Ovary (tissue), 9 donors: ENCODE results near the gene SLC35A3. TPM values are rescaled to one million over a fixed set of nuclear protein-coding genes. Genes with fewer than 3 reads are reported as not detected.
"Not testable (repeated sequence)": the region's sequence is repeated elsewhere in the genome, so short reads cannot be mapped to it uniquely, and the experiment has no call there.

Experiments used
- DNase-seq, 5 donors: peaks; one replicate each; pipeline ENCODE4 v3.0.0-alpha.2; 2019 to 2020
- H3K27ac ChIP-seq, 2 donors: fragments of 200-600 bp; one replicate each; pipeline versions ENCODE4 v1.5.1 to v1.8.0; 2019 to 2022
- H3K27me3 ChIP-seq: fragments of 200-600 bp; one replicate; pipeline ENCODE4 v1.8.0; 2022
- H3K36me3 ChIP-seq: fragments of 200-600 bp; sonication (generic); one replicate; pipeline ENCODE4 v1.5.1; 2019
- H3K4me1 ChIP-seq: one replicate; pipeline ENCODE4 v1.8.1; 2013; ENCODE audit warnings: mild to moderate bottlenecking, moderate library complexity; ENCODE audit not compliant: insufficient read depth
- H3K4me3 ChIP-seq: fragments of 200-600 bp; sonication (generic); one replicate; pipeline ENCODE4 v1.5.1; 2017
- H3K9me3 ChIP-seq, 2 donors: fragments of 200-600 bp in 1 of 2; sonication (generic) in 1 of 2; one replicate each; pipeline versions ENCODE4 v1.5.1 to v1.8.1; 2013 to 2019; ENCODE audit warnings: mild to moderate bottlenecking in 1 of 2, moderate library complexity in 1 of 2
- EP300 ChIP-seq: sonication (generic); formaldehyde crosslinking; IDR thresholded peaks from one replicate; pipeline ENCODE4 v1.6.1; 2017; ENCODE audit warnings: antibody characterized with exemption
- POLR2A ChIP-seq: fragments of 450-650 bp; IDR thresholded peaks from one replicate; pipeline ENCODE4 v1.6.1; 2017; ENCODE audit warnings: antibody characterized with exemption, mild to moderate bottlenecking, moderate library complexity
- WGBS, 3 donors: extraction: QIAGEN DNeasy Blood & Tissue Kit in 1 of 3; methylation state at CpG; one replicate each; pipeline versions ENCODE4 v1.1.5 to v1.1.7; 2013 to 2017; 5-methylcytosine and 5-hydroxymethylcytosine counted together
- intact Hi-C, 4 donors: fragments of 100-400 bp; cut with DNase I; formaldehyde crosslinking; loops; one replicate each; pipeline versions ENCODE4 v1.11.0 to v1.15.1; 2022 to 2023
- polyA plus RNA-seq, 2 donors: library from polyadenylated mRNA; stranded (reverse); fragments of 200-250 nt in 1 of 2; fragments of 350-450 nt in 1 of 2; fragmentation: Illumina TruSeq in 1 of 2; extraction: RNeasy Lipid Tissue Mini Kit (QIAGEN cat#74804) in 1 of 2; gene quantifications; one replicate each; pipeline ENCODE4 v1.2.3, GENCODE V29; 2013 to 2014
- total RNA-seq, 7 donors: library from RNA; depleted of rRNA in 2 of 7; stranded (reverse); fragments of >200 nt in 2 of 7; fragmentation: NEBNext Ultra II Directional in 3 of 7; extraction: Animal tissue kit (Norgen Biotek cat#: 25700) in 3 of 7; gene quantifications; one replicate each; pipeline versions ENCODE4 v1.1.0 to v1.2.4, GENCODE V29; 2016 to 2023
- TF ChIP-seq, protein P1 (sequence below), 3 donors: fragments of 450-650 bp in 2 of 3; fragments of 200-600 bp in 1 of 3; IDR thresholded peaks; one replicate each; pipeline versions ENCODE4 v1.5.1 to v1.8.0; 2016 to 2022; ENCODE audit warnings: antibody characterized with exemption in 3 of 3, mild to moderate bottlenecking in 1 of 3
- donor health status: DM: no; HTN: no; CAD: no; lungs with moderate emphysema.
- donor health status: DM: no; HTN: no; CAD: no.
- donor health status: Bipolar disorder and iron deficiency.
- donor health status: DM: yes; HTN: yes; CAD: no.
- donor health status: DM: no; HTN: no; CAD: no.
- donor health status: DM: yes; HTN: yes; CAD: no.

SLC35A3 gene
- total and polyA plus RNA-seq, 9 donors: 7.7 to 22.8 (median 14.3) TPM

DNA sequence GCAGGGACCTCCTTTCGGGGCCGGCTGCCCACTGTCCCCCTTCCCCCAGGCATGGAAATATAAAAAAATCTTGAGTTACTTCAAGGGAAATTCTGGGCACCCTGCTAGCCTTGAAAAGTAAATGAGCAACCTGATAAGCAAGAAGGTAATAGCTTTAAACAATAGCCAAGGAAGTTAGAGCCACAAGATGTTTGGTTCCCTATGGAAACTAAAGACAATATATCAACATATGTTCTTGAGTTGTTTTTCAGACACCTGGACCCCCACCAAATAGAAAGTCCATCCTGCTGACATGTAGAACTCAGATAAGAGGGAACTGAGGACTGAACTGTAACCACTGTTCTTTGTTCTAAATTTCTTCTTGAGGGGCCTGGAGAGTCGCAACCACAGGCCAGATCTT lies 19.3 kb upstream of the SLC35A3 start:
- TF ChIP-seq EP300 (no peak), POLR2A (no peak)
- TF ChIP-seq, protein P1, sequence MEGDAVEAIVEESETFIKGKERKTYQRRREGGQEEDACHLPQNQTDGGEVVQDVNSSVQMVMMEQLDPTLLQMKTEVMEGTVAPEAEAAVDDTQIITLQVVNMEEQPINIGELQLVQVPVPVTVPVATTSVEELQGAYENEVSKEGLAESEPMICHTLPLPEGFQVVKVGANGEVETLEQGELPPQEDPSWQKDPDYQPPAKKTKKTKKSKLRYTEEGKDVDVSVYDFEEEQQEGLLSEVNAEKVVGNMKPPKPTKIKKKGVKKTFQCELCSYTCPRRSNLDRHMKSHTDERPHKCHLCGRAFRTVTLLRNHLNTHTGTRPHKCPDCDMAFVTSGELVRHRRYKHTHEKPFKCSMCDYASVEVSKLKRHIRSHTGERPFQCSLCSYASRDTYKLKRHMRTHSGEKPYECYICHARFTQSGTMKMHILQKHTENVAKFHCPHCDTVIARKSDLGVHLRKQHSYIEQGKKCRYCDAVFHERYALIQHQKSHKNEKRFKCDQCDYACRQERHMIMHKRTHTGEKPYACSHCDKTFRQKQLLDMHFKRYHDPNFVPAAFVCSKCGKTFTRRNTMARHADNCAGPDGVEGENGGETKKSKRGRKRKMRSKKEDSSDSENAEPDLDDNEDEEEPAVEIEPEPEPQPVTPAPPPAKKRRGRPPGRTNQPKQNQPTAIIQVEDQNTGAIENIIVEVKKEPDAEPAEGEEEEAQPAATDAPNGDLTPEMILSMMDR (IDR thresholded peaks at IDR 0.05): no peak
- H3K27me3 ChIP-seq: no peaks in the 10 kb centered on the region
- H3K4me1 ChIP-seq: no peaks in the 10 kb centered on the region
- H3K4me3 ChIP-seq: no peak overlapping the region
- H3K9me3 ChIP-seq: no peaks in the 10 kb centered on the region
- H3K36me3 ChIP-seq: no peaks in the 10 kb centered on the region
- no peak overlapping the region for H3K27ac ChIP-seq
- DNase-seq: no peak
- intact Hi-C loops: no loop called here
- 74 to 89% (median 77%) methylated on average over 3 of the region's 3 CpGs for WGBS, 3 donors

DNA sequence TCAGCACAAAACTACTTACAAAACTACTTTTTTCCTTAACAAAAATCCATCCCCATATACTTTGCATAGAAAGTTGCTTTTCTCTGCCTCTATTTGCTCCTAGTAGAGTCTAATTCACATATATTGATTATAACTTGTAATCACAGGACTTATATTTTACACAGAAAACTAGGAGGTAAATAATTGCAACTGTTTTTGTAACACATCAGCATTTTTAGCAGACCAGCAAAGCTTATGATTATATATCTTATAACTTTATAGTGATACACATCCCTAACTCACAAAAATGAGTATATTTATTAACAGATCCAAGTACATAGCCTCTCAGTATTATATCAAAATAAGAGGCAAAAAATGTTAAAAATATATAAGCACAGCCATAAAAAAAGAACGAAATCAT lies 17.3 kb upstream of the SLC35A3 start:
- Histone ChIP-seq H3K4me1 (no peaks in the 10 kb centered on the region), H3K27ac (no peak overlapping the region), H3K4me3 (no peak overlapping the region), H3K9me3 (no peaks in the 10 kb centered on the region), H3K36me3 (no peaks in the 10 kb centered on the region), H3K27me3 (no peaks in the 10 kb centered on the region)
- WGBS, 3 donors: 63 to 75% (median 72%) methylated on average over 1 of the region's 1 CpG
- DNase-seq: no peak
- intact Hi-C loops: no loop called here
- TF ChIP-seq, protein P1 (IDR thresholded peaks at IDR 0.05): no peak
- TF ChIP-seq POLR2A (no peak), EP300 (no peak)

- Histone ChIP-seq H3K27ac (no peak overlapping the region), H3K4me3 (no peak overlapping the region), H3K4me1 (no peaks in the 10 kb centered on the region), H3K36me3 (no peaks in the 10 kb centered on the region), H3K9me3 (no peaks in the 10 kb centered on the region), H3K27me3 (no peaks in the 10 kb centered on the region)
- TF ChIP-seq POLR2A: no peak
- TF ChIP-seq, protein P1 (IDR thresholded peaks at IDR 0.05): no peak
- TF ChIP-seq EP300: no peak
- intact Hi-C loops: no loop called here
- 80 to 89% (median 83%) methylated on average over 3 of the region's 3 CpGs for WGBS, 3 donors
- DNase-seq: no peak
Observed at GRCh38 chr1:99955375-99955774, 14.4 kb upstream of the SLC35A3 start.

GRCh38 chr1:99956755-99957154 lies 13.0 kb upstream of the SLC35A3 start:
- no peak overlapping the region for H3K27ac ChIP-seq
- H3K9me3 ChIP-seq: no peaks in the 10 kb centered on the region
- no peak overlapping the region for H3K4me3 ChIP-seq
- intact Hi-C loops: no loop called here
- TF ChIP-seq EP300 (no peak), POLR2A (no peak)
- TF ChIP-seq, protein P1 (IDR thresholded peaks at IDR 0.05): no peak
- 2 to 7% (median 3%) methylated on average over 2 of the region's 2 CpGs for WGBS, 3 donors
- no peak for DNase-seq
- no peaks in the 10 kb centered on the region for H3K27me3 ChIP-seq
- H3K4me1 ChIP-seq: no peaks in the 10 kb centered on the region
- H3K36me3 ChIP-seq: no peaks in the 10 kb centered on the region

DNA sequence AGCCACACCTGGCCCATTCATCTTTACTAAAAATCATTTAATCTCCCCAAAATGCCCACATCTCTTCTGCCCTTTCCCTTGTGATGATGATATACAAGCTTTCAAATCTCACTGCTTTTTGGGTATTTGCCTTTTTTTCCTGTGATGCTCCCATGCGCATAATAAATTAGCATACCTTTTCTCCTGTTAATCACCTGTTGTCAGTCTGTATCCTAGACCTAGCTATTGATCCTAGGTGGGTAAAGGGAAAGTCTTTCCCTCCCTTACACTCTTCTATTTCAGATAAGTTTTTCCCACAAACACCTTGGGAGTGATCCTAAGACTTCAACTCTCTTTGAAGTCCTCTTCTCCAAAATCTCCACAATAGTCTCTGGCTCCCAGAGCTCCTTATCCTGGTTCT lies 12.0 kb upstream of the SLC35A3 start:
- DNase-seq: no peak
- no peak overlapping the region for H3K4me3 ChIP-seq
- H3K4me1 ChIP-seq: no peaks in the 10 kb centered on the region
- no peaks in the 10 kb centered on the region for H3K27me3 ChIP-seq
- WGBS, 3 donors: 86 to 98% (median 94%) methylated on average over 1 of the region's 1 CpG
- intact Hi-C loops: no loop called here
- TF ChIP-seq EP300: no peak
- TF ChIP-seq, protein P1 (IDR thresholded peaks at IDR 0.05): no peak
- no peak for TF ChIP-seq POLR2A
- no peak overlapping the region for H3K27ac ChIP-seq
- no peaks in the 10 kb centered on the region for H3K36me3 ChIP-seq
- H3K9me3 ChIP-seq: no peaks in the 10 kb centered on the region

- H3K36me3 ChIP-seq, H3K27me3 ChIP-seq, H3K4me3 ChIP-seq, intact Hi-C loops, H3K9me3 ChIP-seq, DNase-seq, H3K4me1 ChIP-seq, H3K27ac ChIP-seq: not testable (repeated sequence)
- 17 to 36% (median 17%) methylated on average over 7 of the region's 7 CpGs for WGBS, 3 donors
Observed at GRCh38 chr1:99959189-99959705, 10.5 kb upstream of the SLC35A3 start.

- H3K4me1 ChIP-seq, H3K27ac ChIP-seq, H3K4me3 ChIP-seq, H3K9me3 ChIP-seq, H3K36me3 ChIP-seq, H3K27me3 ChIP-seq, intact Hi-C loops, DNase-seq: not testable (repeated sequence)
- WGBS, 3 donors: 93 to 96% (median 96%) methylated on average over 5 of the region's 5 CpGs
Observed at GRCh38 chr1:99960260-99960659, 9.5 kb upstream of the SLC35A3 start.
